HEK293 (cell line): ENCODE data around the gene EPHX1.

ENCODE experiments used
- IKZF3 ChIP-seq: fragments of 450-650 bp; IDR thresholded peaks from 2 replicates; pipeline ENCODE4 v1.5.0; 2018; ENCODE audit warnings: missing biosample characterization, mild to moderate bottlenecking, missing genetic modification characterization, moderate library complexity
- KLF9 ChIP-seq: fragments of 450-650 bp; formaldehyde crosslinking; IDR thresholded peaks from 2 replicates; pipeline ENCODE4 v1.5.1; 2016; ENCODE audit warnings: missing biosample characterization, missing genetic modification characterization, low read depth
- YY1 ChIP-seq: fragments of 450-650 bp; formaldehyde crosslinking; IDR thresholded peaks from 2 replicates; pipeline ENCODE4 v1.5.1; 2018; ENCODE audit warnings: missing biosample characterization, missing genetic modification characterization
- ZBTB10 ChIP-seq: fragments of 450-650 bp; formaldehyde crosslinking; IDR thresholded peaks from 2 replicates; pipeline ENCODE4 v1.5.1; 2016; ENCODE audit warnings: missing biosample characterization, missing genetic modification characterization
- ZBTB44 ChIP-seq: fragments of 450-650 bp; IDR thresholded peaks from 2 replicates; pipeline ENCODE4 v1.5.1; 2018; ENCODE audit warnings: missing biosample characterization, mild to moderate bottlenecking, missing genetic modification characterization
- ZNF19 ChIP-seq: fragments of 450-650 bp; formaldehyde crosslinking; IDR thresholded peaks from 2 replicates; pipeline ENCODE4; 2016; ENCODE audit warnings: missing biosample characterization, missing genetic modification characterization, low read depth
- ZNF274 ChIP-seq, 2 experiments: fragments of 200-500 bp in 1 of 2; fragments of 450-650 bp in 1 of 2; sonication (Bioruptor generic) in 1 of 2; formaldehyde crosslinking in 1 of 2; IDR thresholded peaks; 2 replicates each; pipeline versions ENCODE4 v1.5.1 to v1.6.1; 2014 to 2016; ENCODE audit warnings: borderline replicate concordance in 1 of 2, inconsistent platforms in 1 of 2, low read length in 1 of 2, missing biosample characterization in 1 of 2, missing genetic modification characterization in 1 of 2
- ZNF350 ChIP-seq: fragments of 450-650 bp; formaldehyde crosslinking; IDR thresholded peaks from 2 replicates; pipeline ENCODE4 v1.5.0; 2017; ENCODE audit warnings: missing biosample characterization, mild to moderate bottlenecking, missing genetic modification characterization
- ZNF514 ChIP-seq: fragments of 450-650 bp; formaldehyde crosslinking; IDR thresholded peaks from 2 replicates; pipeline ENCODE4 v1.5.1; 2016; ENCODE audit warnings: missing biosample characterization, missing genetic modification characterization
- ZNF785 ChIP-seq: fragments of 450-650 bp; formaldehyde crosslinking; IDR thresholded peaks from 2 replicates; pipeline ENCODE4 v1.5.1; 2016; ENCODE audit warnings: missing biosample characterization, missing genetic modification characterization
- TF ChIP-seq, protein P1 (sequence below): fragments of 450-650 bp; formaldehyde crosslinking; IDR thresholded peaks from 2 replicates; pipeline ENCODE4 v1.5.1; 2016; ENCODE audit warnings: missing biosample characterization, missing genetic modification characterization
- TF ChIP-seq, protein P2 (sequence below): fragments of 450-650 bp; formaldehyde crosslinking; IDR thresholded peaks from 2 replicates; pipeline ENCODE4 v1.5.1; 2016; ENCODE audit warnings: missing biosample characterization, missing genetic modification characterization

GRCh38 chr1:225855503-225856300, 45.8 kb downstream of the EPHX1 start:
- TF ChIP-seq IKZF3 (tag by site-specific recombination), result no peak
- no peak for TF ChIP-seq ZNF514 (tag by site-specific recombination)
- TF ChIP-seq ZNF350 (tag by site-specific recombination), result no peak
- TF ChIP-seq, protein P1, sequence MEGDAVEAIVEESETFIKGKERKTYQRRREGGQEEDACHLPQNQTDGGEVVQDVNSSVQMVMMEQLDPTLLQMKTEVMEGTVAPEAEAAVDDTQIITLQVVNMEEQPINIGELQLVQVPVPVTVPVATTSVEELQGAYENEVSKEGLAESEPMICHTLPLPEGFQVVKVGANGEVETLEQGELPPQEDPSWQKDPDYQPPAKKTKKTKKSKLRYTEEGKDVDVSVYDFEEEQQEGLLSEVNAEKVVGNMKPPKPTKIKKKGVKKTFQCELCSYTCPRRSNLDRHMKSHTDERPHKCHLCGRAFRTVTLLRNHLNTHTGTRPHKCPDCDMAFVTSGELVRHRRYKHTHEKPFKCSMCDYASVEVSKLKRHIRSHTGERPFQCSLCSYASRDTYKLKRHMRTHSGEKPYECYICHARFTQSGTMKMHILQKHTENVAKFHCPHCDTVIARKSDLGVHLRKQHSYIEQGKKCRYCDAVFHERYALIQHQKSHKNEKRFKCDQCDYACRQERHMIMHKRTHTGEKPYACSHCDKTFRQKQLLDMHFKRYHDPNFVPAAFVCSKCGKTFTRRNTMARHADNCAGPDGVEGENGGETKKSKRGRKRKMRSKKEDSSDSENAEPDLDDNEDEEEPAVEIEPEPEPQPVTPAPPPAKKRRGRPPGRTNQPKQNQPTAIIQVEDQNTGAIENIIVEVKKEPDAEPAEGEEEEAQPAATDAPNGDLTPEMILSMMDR (tag by site-specific recombination), result no peak
- TF ChIP-seq YY1, result no peak
- no peak for TF ChIP-seq ZBTB10
- no peak for TF ChIP-seq ZNF274 (IDR thresholded peaks at IDR 0.05; ENCODE audit: low read length)
- no peak for TF ChIP-seq ZNF274 (tag by site-specific recombination; IDR thresholded peaks at IDR 0.05; ENCODE audit: borderline replicate concordance)
- no peak for TF ChIP-seq ZBTB44 (tag by site-specific recombination)
- no peak for TF ChIP-seq ZNF785 (tag by site-specific recombination)
- no peak for TF ChIP-seq KLF9 (tag by site-specific recombination)
- TF ChIP-seq, protein P2, sequence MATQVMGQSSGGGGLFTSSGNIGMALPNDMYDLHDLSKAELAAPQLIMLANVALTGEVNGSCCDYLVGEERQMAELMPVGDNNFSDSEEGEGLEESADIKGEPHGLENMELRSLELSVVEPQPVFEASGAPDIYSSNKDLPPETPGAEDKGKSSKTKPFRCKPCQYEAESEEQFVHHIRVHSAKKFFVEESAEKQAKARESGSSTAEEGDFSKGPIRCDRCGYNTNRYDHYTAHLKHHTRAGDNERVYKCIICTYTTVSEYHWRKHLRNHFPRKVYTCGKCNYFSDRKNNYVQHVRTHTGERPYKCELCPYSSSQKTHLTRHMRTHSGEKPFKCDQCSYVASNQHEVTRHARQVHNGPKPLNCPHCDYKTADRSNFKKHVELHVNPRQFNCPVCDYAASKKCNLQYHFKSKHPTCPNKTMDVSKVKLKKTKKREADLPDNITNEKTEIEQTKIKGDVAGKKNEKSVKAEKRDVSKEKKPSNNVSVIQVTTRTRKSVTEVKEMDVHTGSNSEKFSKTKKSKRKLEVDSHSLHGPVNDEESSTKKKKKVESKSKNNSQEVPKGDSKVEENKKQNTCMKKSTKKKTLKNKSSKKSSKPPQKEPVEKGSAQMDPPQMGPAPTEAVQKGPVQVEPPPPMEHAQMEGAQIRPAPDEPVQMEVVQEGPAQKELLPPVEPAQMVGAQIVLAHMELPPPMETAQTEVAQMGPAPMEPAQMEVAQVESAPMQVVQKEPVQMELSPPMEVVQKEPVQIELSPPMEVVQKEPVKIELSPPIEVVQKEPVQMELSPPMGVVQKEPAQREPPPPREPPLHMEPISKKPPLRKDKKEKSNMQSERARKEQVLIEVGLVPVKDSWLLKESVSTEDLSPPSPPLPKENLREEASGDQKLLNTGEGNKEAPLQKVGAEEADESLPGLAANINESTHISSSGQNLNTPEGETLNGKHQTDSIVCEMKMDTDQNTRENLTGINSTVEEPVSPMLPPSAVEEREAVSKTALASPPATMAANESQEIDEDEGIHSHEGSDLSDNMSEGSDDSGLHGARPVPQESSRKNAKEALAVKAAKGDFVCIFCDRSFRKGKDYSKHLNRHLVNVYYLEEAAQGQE (tag by site-specific recombination), result no peak
- no peak for TF ChIP-seq ZNF19 (tag by site-specific recombination)
